GM18511 (cell line): ENCODE data around the gene ZFP91.

ENCODE experiments used
- ATAC-seq: cut with Tn5 transposase; IDR thresholded peaks from one replicate; pipeline ENCODE4 v1.9.1; 2021; ENCODE audit warnings: mild to moderate bottlenecking, moderate library complexity; ENCODE audit not compliant: unreplicated experiment

Gene ZFP91

GRCh38 chr11:58582437-58582836, 3.6 kb downstream of the ZFP91 start:
- no peak for ATAC-seq

GRCh38 chr11:58586998-58587397, 8.1 kb downstream of the ZFP91 start:
- no peak for ATAC-seq

- ATAC-seq: no peak
Observed at GRCh38 chr11:58591659-58592058, 12.8 kb downstream of the ZFP91 start.

GRCh38 chr11:58592760-58593472, 14.1 kb downstream of the ZFP91 start:
- no peak for ATAC-seq

- ATAC-seq: no peak
Observed at GRCh38 chr11:58594826-58595225, 16.0 kb downstream of the ZFP91 start.

- no peak for ATAC-seq
Observed at GRCh38 chr11:58596621-58597020, 17.8 kb downstream of the ZFP91 start.

GRCh38 chr11:58597486-58598144, 18.8 kb downstream of the ZFP91 start:
- no peak for ATAC-seq

GRCh38 chr11:58600510-58600909, 21.6 kb downstream of the ZFP91 start:
- ATAC-seq: no peak

- ATAC-seq: no peak
Observed at GRCh38 chr11:58606930-58607714, 28.3 kb downstream of the ZFP91 start.

- ATAC-seq: no peak
Observed at GRCh38 chr11:58608331-58608730, 29.5 kb downstream of the ZFP91 start.

- ATAC-seq: no peak
Observed at GRCh38 chr11:58609723-58610122, 30.9 kb downstream of the ZFP91 start.

- no peak for ATAC-seq
Observed at GRCh38 chr11:58613228-58613627, 34.4 kb downstream of the ZFP91 start.

- no peak for ATAC-seq
Observed at GRCh38 chr11:58615559-58615958, 36.7 kb downstream of the ZFP91 start.

- no peak for ATAC-seq
Observed at GRCh38 chr11:58616594-58616993, 37.7 kb downstream of the ZFP91 start.

- ATAC-seq: no peak
Observed at GRCh38 chr11:58617976-58618557, 39.2 kb downstream of the ZFP91 start.

- no peak for ATAC-seq
Observed at GRCh38 chr11:58621586-58622262, 42.9 kb downstream of the ZFP91 start.

- no peak for ATAC-seq
Observed at GRCh38 chr11:58622344-58622743, 43.5 kb downstream of the ZFP91 start, which contains the start of gene CNTF. CNTF (plus strand) TSS chr11:58622665; CDS start chr11:58622753, 88 bp downstream.

GRCh38 chr11:58625086-58625485, 46.2 kb downstream of the ZFP91 start:
- no peak for ATAC-seq

- no peak for ATAC-seq
Observed at GRCh38 chr11:58625826-58626460, 47.1 kb downstream of the ZFP91 start.

GRCh38 chr11:58626934-58627483, 48.1 kb downstream of the ZFP91 start:
- ATAC-seq: no peak
